GM12878 (cell line): ENCODE results near the gene ITGB8. TPM values are rescaled to one million over a fixed set of nuclear protein-coding genes. Genes with fewer than 3 reads are reported as not detected.
A peak's percentile ranks its signal among the peaks of the same experiment; 100 is the strongest.

Experiments used
- CBX3 ChIP-seq: fragments of 200-600 bp; sonication (generic); IDR thresholded peaks from 2 replicates; pipeline ENCODE4 v1.6.1; 2016; ENCODE audit warnings: low read depth, borderline replicate concordance
- DPF2 ChIP-seq: fragments of 450-650 bp; IDR thresholded peaks from 2 replicates; pipeline ENCODE4 v1.6.1; 2017; ENCODE audit warnings: mild to moderate bottlenecking
- EP300 ChIP-seq, 2 experiments: fragments of 150-350 bp in 1 of 2; IDR thresholded peaks; 2 replicates each; pipeline ENCODE4 v1.6.1; 2011 to 2012; ENCODE audit warnings: low read depth in 2 of 2, low read length in 2 of 2, borderline replicate concordance in 1 of 2, improper control_type of control experiment in 1 of 2, inconsistent platforms in 1 of 2; ENCODE audit not compliant: control insufficient read depth in 1 of 2
- FOS ChIP-seq: IDR thresholded peaks from 3 replicates; pipeline ENCODE4 v1.6.1; 2011; ENCODE audit warnings: borderline replicate concordance; ENCODE audit not compliant: insufficient read length; ENCODE audit errors: extremely low read depth
- FOXK2 ChIP-seq: fragments of 450-650 bp; IDR thresholded peaks from 2 replicates; pipeline ENCODE4 v1.6.1; 2017; ENCODE audit warnings: mild to moderate bottlenecking, moderate library complexity
- GABPA ChIP-seq: IDR thresholded peaks from 2 replicates; pipeline ENCODE4 v1.6.1; 2014; ENCODE audit warnings: antibody characterized with exemption, low read depth, mild to moderate bottlenecking, inconsistent platforms
- HCFC1 ChIP-seq: fragments of 150-350 bp; IDR thresholded peaks from 2 replicates; pipeline ENCODE4 v1.6.1; 2014; ENCODE audit warnings: low read length
- HDAC6 ChIP-seq: fragments of 200-600 bp; sonication (generic); IDR thresholded peaks from one replicate; pipeline ENCODE4 v1.8.0; 2017; ENCODE audit warnings: antibody characterized with exemption; ENCODE audit not compliant: unreplicated experiment
- IRF4 ChIP-seq: IDR thresholded peaks from 2 replicates; pipeline ENCODE4 v1.6.1; 2011; ENCODE audit warnings: low read depth, low read length
- MYC ChIP-seq: IDR thresholded peaks from 2 replicates; pipeline ENCODE4 v1.6.1; 2011; ENCODE audit warnings: mild to moderate bottlenecking, low read length, moderate library complexity, inconsistent platforms; ENCODE audit not compliant: insufficient read depth, insufficient replicate concordance, insufficient read length, severe bottlenecking
- NFIC ChIP-seq: IDR thresholded peaks from 2 replicates; pipeline ENCODE4 v1.6.1; 2012; ENCODE audit warnings: low read depth, mild to moderate bottlenecking, inconsistent platforms, low read length, moderate library complexity
- NFXL1 ChIP-seq: fragments of 450-650 bp; IDR thresholded peaks from 2 replicates; pipeline ENCODE4 v1.6.1; 2017; ENCODE audit warnings: antibody characterized with exemption, mild to moderate bottlenecking, borderline replicate concordance
- NRF1 ChIP-seq: conservative IDR thresholded peaks from 2 replicates; pipeline ENCODE4 v1.6.1; 2011; ENCODE audit warnings: mild to moderate bottlenecking, low read depth, low read length, improper control_type of control experiment
- POLR2AphosphoS2 ChIP-seq: IDR thresholded peaks from 2 replicates; pipeline ENCODE4 v1.6.1; 2011; ENCODE audit warnings: low read depth, mild to moderate bottlenecking, low read length, improper control_type of control experiment, moderate library complexity
- RCOR1 ChIP-seq: conservative IDR thresholded peaks from 2 replicates; pipeline ENCODE4 v1.6.1; 2012; ENCODE audit warnings: low read depth, low read length, improper control_type of control experiment
- SREBF1 ChIP-seq: IDR thresholded peaks from 2 replicates; pipeline ENCODE4 v1.6.1; 2012; ENCODE audit warnings: mild to moderate bottlenecking, low read length
- ZNF217 ChIP-seq: fragments of 450-650 bp; IDR thresholded peaks from 2 replicates; pipeline ENCODE4 v1.6.1; 2017; ENCODE audit warnings: antibody characterized with exemption, mild to moderate bottlenecking
- ZZZ3 ChIP-seq: IDR thresholded peaks from 2 replicates; pipeline ENCODE4 v1.6.1; 2011; ENCODE audit warnings: low read depth; ENCODE audit not compliant: control insufficient read depth, insufficient read length
- polyA plus RNA-seq, 11 experiments: library from polyadenylated mRNA; depleted of rRNA in 4 of 11; unstranded in 6 of 11; stranded (reverse) in 5 of 11; fragments of >200 nt; fragmentation: Nextera tagmentation in 4 of 11; fragmentation: Illumina TruSeq in 1 of 11; extraction: Ambion mirVana in 4 of 11; extraction: Trizol in 1 of 11; gene quantifications; 1 replicate in 1 of 11; 2 replicates in 10 of 11; pipeline versions ENCODE4 v1.2.1 to v1.2.3, GENCODE V29; 2011 to 2016; ENCODE audit warnings: inconsistent platforms in 2 of 11, missing spikeins in 2 of 11, low read depth in 1 of 11
- total RNA-seq, 4 experiments: library from RNA; depleted of rRNA in 3 of 4; stranded (reverse); fragments of >200 nt in 3 of 4; fragmentation: Illumina TruSeq in 1 of 4; extraction: Trizol in 1 of 4; gene quantifications; 2 replicates each; pipeline versions ENCODE4 v1.2.1 to v1.2.3, GENCODE V29; 2013 to 2021
- TF ChIP-seq, protein P1 (sequence below): fragments of 450-650 bp; IDR thresholded peaks from 2 replicates; pipeline ENCODE4 v1.6.1; 2017; ENCODE audit warnings: low read depth, mild to moderate bottlenecking, moderate library complexity
- TF ChIP-seq, protein P2 (sequence below): fragments of 450-650 bp; IDR thresholded peaks from 2 replicates; pipeline ENCODE4 v1.6.1; 2017; ENCODE audit warnings: mild to moderate bottlenecking, low read depth, inconsistent platforms; ENCODE audit not compliant: poor library complexity, severe bottlenecking
- TF ChIP-seq, protein P3 (sequence below): fragments of 450-650 bp; IDR thresholded peaks from 2 replicates; pipeline ENCODE4 v1.6.1; 2016; ENCODE audit warnings: mild to moderate bottlenecking

Gene ITGB8
- total and polyA plus RNA-seq, 10 of the 15 experiments (the other 5 are each of a cell fraction or from before 2014, with no cell fraction given): 0.37 to 26.2 (median 1.5) TPM

DNA sequence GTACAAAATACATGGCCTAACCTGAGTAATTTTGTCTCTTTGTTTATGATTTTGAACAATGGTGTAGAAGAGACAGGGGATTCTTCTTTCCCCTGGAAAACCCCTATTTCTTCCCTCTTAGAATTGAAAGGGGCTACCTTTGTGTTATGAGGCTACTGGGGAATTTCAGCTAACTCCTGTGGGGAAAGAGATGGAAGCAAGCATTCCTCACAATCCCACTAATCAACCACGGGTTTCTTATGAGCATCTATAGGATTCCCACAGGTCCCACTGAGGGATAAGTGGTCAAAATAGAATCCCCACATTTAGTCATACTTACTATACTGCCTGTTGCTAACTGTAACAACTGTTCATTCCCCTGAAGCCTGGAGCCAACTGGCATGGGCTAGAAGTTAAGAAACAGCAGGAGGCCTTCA, 32.2 kb upstream of the ITGB8 start (continued):
- TF ChIP-seq, protein P1, sequence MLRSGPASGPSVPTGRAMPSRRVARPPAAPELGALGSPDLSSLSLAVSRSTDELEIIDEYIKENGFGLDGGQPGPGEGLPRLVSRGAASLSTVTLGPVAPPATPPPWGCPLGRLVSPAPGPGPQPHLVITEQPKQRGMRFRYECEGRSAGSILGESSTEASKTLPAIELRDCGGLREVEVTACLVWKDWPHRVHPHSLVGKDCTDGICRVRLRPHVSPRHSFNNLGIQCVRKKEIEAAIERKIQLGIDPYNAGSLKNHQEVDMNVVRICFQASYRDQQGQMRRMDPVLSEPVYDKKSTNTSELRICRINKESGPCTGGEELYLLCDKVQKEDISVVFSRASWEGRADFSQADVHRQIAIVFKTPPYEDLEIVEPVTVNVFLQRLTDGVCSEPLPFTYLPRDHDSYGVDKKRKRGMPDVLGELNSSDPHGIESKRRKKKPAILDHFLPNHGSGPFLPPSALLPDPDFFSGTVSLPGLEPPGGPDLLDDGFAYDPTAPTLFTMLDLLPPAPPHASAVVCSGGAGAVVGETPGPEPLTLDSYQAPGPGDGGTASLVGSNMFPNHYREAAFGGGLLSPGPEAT: peak; percentile 97
- TF ChIP-seq SREBF1: no peak
- TF ChIP-seq NFIC: peak; percentile 78
- TF ChIP-seq IRF4: peak; percentile 45; the same call in 1 of the 2 replicates
- no peak; the same call in 1 of the 2 replicates for TF ChIP-seq ZNF217
- TF ChIP-seq, protein P2, sequence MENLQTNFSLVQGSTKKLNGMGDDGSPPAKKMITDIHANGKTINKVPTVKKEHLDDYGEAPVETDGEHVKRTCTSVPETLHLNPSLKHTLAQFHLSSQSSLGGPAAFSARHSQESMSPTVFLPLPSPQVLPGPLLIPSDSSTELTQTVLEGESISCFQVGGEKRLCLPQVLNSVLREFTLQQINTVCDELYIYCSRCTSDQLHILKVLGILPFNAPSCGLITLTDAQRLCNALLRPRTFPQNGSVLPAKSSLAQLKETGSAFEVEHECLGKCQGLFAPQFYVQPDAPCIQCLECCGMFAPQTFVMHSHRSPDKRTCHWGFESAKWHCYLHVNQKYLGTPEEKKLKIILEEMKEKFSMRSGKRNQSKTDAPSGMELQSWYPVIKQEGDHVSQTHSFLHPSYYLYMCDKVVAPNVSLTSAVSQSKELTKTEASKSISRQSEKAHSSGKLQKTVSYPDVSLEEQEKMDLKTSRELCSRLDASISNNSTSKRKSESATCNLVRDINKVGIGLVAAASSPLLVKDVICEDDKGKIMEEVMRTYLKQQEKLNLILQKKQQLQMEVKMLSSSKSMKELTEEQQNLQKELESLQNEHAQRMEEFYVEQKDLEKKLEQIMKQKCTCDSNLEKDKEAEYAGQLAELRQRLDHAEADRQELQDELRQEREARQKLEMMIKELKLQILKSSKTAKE: peak; percentile 42
- TF ChIP-seq MYC: no peak
- TF ChIP-seq RCOR1: no peak
- TF ChIP-seq, protein P3, sequence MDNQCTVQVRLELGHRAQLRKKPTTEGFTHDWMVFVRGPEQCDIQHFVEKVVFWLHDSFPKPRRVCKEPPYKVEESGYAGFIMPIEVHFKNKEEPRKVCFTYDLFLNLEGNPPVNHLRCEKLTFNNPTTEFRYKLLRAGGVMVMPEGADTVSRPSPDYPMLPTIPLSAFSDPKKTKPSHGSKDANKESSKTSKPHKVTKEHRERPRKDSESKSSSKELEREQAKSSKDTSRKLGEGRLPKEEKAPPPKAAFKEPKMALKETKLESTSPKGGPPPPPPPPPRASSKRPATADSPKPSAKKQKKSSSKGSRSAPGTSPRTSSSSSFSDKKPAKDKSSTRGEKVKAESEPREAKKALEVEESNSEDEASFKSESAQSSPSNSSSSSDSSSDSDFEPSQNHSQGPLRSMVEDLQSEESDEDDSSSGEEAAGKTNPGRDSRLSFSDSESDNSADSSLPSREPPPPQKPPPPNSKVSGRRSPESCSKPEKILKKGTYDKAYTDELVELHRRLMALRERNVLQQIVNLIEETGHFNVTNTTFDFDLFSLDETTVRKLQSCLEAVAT: no peak
- TF ChIP-seq POLR2AphosphoS2: no peak
- TF ChIP-seq EP300 (IDR thresholded peaks at IDR 0.05; ENCODE audit: borderline replicate concordance in 1 of 2, control insufficient read depth in 1 of 2, low read depth in 2 of 2, low read length in 2 of 2): peak; percentile 55 to 79; a peak in 3 of 4 replicates
- no peak for TF ChIP-seq FOXK2
- no peak for TF ChIP-seq CBX3
- no peak for TF ChIP-seq NFXL1
- no peak for TF ChIP-seq GABPA
- no peak for TF ChIP-seq FOS
- TF ChIP-seq NRF1: no peak
- TF ChIP-seq ZZZ3: no peak
- peak; percentile 67 for TF ChIP-seq DPF2
- TF ChIP-seq HDAC6: no peak
- TF ChIP-seq HCFC1: no peak
